Immature natural killer cell (primary cell): ENCODE data around the gene CCNK. TPM values are rescaled to one million over a fixed set of nuclear protein-coding genes. Genes with fewer than 3 reads are reported as not detected.

ENCODE experiments used
- DNase-seq, 3 donors: peaks; one replicate each; pipeline ENCODE4 v3.0.0; 2022; ENCODE audit warnings: mixed read lengths in 1 of 3
- H3K27ac Mint-ChIP-seq, 6 donors: one replicate each; pipeline ENCODE4 v1.8.0; 2020; ENCODE audit warnings: mixed read lengths in 6 of 6, mild to moderate bottlenecking in 5 of 6, inconsistent platforms in 4 of 6, moderate library complexity in 3 of 6
- H3K27me3 Mint-ChIP-seq, 3 donors: one replicate each; pipeline ENCODE4 v1.8.0; 2020 to 2021; ENCODE audit warnings: low read depth in 3 of 3, mild to moderate bottlenecking in 3 of 3, mixed read lengths in 3 of 3, moderate library complexity in 3 of 3, inconsistent platforms in 1 of 3
- H3K36me3 Mint-ChIP-seq, 3 donors: one replicate each; pipeline ENCODE4 v1.8.0; 2020; ENCODE audit warnings: mixed read lengths in 3 of 3, inconsistent platforms in 2 of 3, mild to moderate bottlenecking in 2 of 3
- H3K4me1 Mint-ChIP-seq, 2 donors: one replicate each; pipeline ENCODE4 v1.8.0; 2020; ENCODE audit warnings: inconsistent platforms in 2 of 2, mild to moderate bottlenecking in 2 of 2, mixed read lengths in 2 of 2, moderate library complexity in 1 of 2
- H3K4me3 Mint-ChIP-seq, 5 donors: one replicate each; pipeline ENCODE4 v1.8.0; 2020; ENCODE audit warnings: mild to moderate bottlenecking in 5 of 5, mixed read lengths in 5 of 5, inconsistent platforms in 3 of 5, moderate library complexity in 3 of 5
- H3K9me3 Mint-ChIP-seq, 6 donors: one replicate each; pipeline ENCODE4 v1.8.0; 2020; ENCODE audit warnings: mild to moderate bottlenecking in 6 of 6, mixed read lengths in 6 of 6, inconsistent platforms in 4 of 6, moderate library complexity in 3 of 6
- polyA plus RNA-seq, 3 donors: library from polyadenylated mRNA; unstranded; fragments of 300-500 nt; fragmentation: Illumina TruSeq; gene quantifications; one replicate each; pipeline ENCODE4 v1.2.3, GENCODE V29; 2021

Gene CCNK
- polyA plus RNA-seq, 3 donors from 2014 or later: 5.8 to 32.9 (median 13.2) TPM

DNA sequence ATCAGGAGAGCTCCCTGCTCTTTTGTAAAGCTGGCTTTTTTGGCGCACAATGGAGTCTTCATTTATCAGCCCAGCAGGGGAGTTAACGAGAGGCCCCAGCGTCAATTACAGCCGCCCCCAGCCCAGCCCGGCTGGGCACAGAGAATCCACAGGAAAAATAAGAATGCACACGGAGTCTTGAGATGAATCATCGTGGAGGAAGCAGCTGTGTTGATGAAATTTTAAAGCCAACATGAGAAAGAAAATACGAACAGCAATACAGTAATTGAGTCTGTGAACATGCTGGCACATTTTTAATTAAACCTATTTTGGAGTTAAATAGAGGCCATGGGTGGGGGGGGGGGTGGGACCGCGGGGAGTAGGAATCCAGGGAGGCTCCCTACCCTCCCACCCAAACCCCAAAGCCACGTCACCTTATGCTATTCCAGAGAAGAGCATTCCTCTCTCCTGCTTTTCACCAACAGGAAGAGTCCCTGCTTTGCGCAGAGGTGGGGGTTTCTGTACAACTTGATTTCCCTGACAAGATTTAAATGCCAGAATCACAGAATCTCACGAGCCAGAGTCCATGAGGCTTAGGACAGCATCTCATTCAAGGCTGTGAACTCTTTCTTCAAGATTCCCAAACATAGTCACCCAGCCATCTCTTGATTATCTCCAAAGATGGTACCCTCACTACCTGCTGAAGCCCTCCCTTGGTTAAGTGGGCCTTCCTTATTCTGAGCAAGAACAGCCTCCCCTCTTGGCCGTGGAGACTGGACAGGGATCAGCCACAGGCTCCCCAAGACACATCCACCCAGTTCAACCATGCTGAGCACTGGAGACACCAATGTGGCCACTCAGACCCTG lies 50.3 kb downstream of the CCNK start:
- Mint-ChIP-seq H3K4me1 (no peaks in the 10 kb centered on the region), H3K27ac (no peak overlapping the region), H3K27me3 (no peaks in the 10 kb centered on the region), H3K36me3 (no peaks in the 10 kb centered on the region), H3K4me3 (no peak overlapping the region), H3K9me3 (no peaks in the 10 kb centered on the region)
- DNase-seq: no peak

DNA sequence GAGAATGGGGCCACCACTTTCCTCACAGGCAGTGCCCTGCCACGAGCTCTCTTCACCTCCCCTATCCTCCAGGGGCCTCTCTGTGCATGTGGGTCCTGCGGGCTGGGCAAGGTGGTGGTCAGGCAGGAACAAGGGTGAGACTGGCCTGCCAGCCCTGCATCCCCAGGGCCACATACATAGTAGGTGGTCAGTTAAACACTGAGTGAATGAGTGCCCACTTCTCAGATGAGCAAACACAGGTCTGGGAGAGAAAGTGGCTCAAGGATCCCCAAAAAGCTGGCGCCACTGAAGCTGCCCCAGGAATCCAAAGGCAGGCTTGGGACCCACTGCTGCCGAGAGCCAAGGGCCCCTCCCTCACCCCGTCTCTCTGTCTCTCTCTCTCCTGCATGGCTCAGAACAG lies 51.1 kb downstream of the CCNK start:
- DNase-seq: no peak
- no peaks in the 10 kb centered on the region for H3K27me3 Mint-ChIP-seq
- H3K36me3 Mint-ChIP-seq: no peaks in the 10 kb centered on the region
- H3K9me3 Mint-ChIP-seq: no peaks in the 10 kb centered on the region
- H3K27ac Mint-ChIP-seq: no peak overlapping the region
- no peak overlapping the region for H3K4me3 Mint-ChIP-seq
- no peaks in the 10 kb centered on the region for H3K4me1 Mint-ChIP-seq

DNA sequence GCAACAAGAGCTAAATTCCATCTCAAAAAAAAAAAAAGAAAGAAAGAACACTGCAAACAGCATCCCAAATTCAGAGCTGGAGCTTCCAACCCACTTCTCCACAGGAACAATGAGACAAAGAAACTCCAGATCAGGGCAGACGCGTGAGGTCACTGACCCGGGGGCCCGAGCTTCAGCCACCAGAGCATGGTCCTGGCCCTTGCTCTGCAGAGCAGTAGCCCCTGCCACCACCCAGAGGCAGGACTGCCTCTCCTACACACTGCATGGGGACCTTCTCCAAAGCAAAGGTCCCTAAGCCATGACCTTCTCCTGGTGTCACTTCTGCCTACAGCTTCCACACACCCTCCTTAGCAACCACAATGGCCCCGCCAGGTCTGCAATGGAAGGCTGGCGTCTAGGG lies 53.1 kb downstream of the CCNK start:
- Mint-ChIP-seq H3K4me1 (no peaks in the 10 kb centered on the region), H3K4me3 (no peak overlapping the region), H3K27me3 (peaks cover 0 to 2% (median 0%) of the 10 kb centered on the region in 3 donors), H3K9me3 (no peaks in the 10 kb centered on the region), H3K27ac (no peak overlapping the region), H3K36me3 (no peaks in the 10 kb centered on the region)
- no peak for DNase-seq

DNA sequence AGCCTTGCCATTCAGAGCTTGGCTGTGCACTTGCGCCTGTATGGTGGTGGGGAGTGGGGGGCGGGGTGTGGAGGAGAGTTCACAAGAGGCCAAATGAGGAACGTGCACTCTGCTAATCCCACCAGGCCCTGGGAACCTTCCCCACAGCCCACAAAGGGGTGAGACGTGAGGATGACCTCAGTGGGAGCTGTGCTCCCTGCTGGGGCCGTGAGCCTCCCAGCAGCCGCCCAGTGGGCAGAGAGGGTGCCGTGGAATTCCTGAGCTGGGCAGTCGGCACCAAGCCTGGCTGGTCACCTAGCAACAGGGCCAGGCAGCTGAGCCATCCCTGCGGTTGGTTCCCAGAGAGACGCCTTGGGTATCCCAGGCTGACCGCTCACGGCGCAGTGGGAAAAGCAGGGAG lies 53.7 kb downstream of the CCNK start:
- no peak for DNase-seq
- Mint-ChIP-seq H3K9me3 (no peaks in the 10 kb centered on the region), H3K4me3 (no peak overlapping the region), H3K4me1 (no peaks in the 10 kb centered on the region), H3K27ac (no peak overlapping the region), H3K36me3 (no peaks in the 10 kb centered on the region), H3K27me3 (peaks cover 0 to 2% (median under 1%) of the 10 kb centered on the region in 3 donors)

DNA sequence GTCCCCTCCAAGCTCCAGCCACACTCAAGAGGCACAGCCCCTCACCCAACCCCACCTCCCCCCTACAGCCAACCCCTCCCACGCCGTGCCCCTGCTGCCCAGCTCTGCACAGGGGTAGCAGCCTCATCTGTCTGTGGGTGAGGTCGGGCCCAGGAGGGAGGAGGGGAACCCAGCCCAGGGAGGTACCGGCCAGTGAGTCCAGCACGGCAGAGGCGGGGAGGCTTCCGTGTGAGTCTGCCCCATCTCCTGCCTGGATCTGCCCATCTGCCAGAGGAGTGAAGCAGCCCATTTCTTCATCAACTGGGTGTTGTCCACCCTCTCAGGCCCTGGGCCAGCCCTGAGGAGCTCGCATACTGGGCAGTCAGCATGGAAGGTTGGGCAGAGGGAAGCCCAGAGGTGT lies 54.2 kb downstream of the CCNK start:
- H3K4me1 Mint-ChIP-seq: no peaks in the 10 kb centered on the region
- no peak overlapping the region for H3K27ac Mint-ChIP-seq
- DNase-seq: no peak
- H3K9me3 Mint-ChIP-seq: no peaks in the 10 kb centered on the region
- no peak overlapping the region for H3K4me3 Mint-ChIP-seq
- H3K36me3 Mint-ChIP-seq: no peaks in the 10 kb centered on the region
- peaks cover 0 to 3% (median 2%) of the 10 kb centered on the region in 3 donors for H3K27me3 Mint-ChIP-seq

- no peak overlapping the region for H3K27ac Mint-ChIP-seq
- no peaks in the 10 kb centered on the region for H3K36me3 Mint-ChIP-seq
- DNase-seq: no peak
- H3K27me3 Mint-ChIP-seq: peaks cover 0 to 6% (median 2%) of the 10 kb centered on the region in 3 donors
- H3K4me3 Mint-ChIP-seq: no peak overlapping the region
- no peaks in the 10 kb centered on the region for H3K9me3 Mint-ChIP-seq
- no peaks in the 10 kb centered on the region for H3K4me1 Mint-ChIP-seq
Observed at GRCh38 chr14:99535908-99536778, 54.9 kb downstream of the CCNK start.

- no peaks in the 10 kb centered on the region for H3K36me3 Mint-ChIP-seq
- peaks cover 0 to 6% (median 2%) of the 10 kb centered on the region in 3 donors for H3K27me3 Mint-ChIP-seq
- H3K4me1 Mint-ChIP-seq: no peaks in the 10 kb centered on the region
- no peak overlapping the region for H3K27ac Mint-ChIP-seq
- no peak overlapping the region for H3K4me3 Mint-ChIP-seq
- no peaks in the 10 kb centered on the region for H3K9me3 Mint-ChIP-seq
- no peak for DNase-seq
Observed at GRCh38 chr14:99537399-99537798, 56.2 kb downstream of the CCNK start.

- Mint-ChIP-seq H3K4me3 (no peak overlapping the region), H3K9me3 (no peaks in the 10 kb centered on the region), H3K27ac (no peak overlapping the region), H3K27me3 (peaks cover 0 to 6% (median 2%) of the 10 kb centered on the region in 3 donors), H3K36me3 (no peaks in the 10 kb centered on the region), H3K4me1 (no peaks in the 10 kb centered on the region)
- no peak for DNase-seq
Observed at GRCh38 chr14:99538275-99538674, 57.1 kb downstream of the CCNK start.

DNA sequence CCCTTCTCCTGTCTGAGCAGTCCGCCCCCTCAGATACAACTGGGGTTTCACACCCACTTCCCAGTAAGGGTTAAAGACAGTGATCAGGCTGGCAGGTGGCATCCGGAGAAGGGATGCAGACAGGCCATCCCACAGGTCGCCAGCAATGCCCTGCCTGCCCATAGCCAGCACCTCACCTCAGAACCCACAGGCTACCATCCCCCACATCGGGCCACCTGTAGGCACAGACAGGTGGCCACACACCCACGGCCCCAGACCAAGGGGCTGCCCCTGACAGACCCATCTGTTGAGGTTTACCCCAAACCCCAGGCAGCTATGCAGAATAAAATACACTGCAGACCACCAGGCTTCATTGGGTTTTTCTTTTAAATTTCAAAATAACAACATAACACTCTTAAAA lies 57.5 kb downstream of the CCNK start:
- H3K4me1 Mint-ChIP-seq: no peaks in the 10 kb centered on the region
- no peak for DNase-seq
- no peak overlapping the region for H3K27ac Mint-ChIP-seq
- no peaks in the 10 kb centered on the region for H3K9me3 Mint-ChIP-seq
- H3K36me3 Mint-ChIP-seq: no peaks in the 10 kb centered on the region
- no peak overlapping the region for H3K4me3 Mint-ChIP-seq
- H3K27me3 Mint-ChIP-seq: peaks cover 0 to 6% (median 4%) of the 10 kb centered on the region in 3 donors

- H3K9me3 Mint-ChIP-seq: no peaks in the 10 kb centered on the region
- no peak overlapping the region for H3K27ac Mint-ChIP-seq
- no peaks in the 10 kb centered on the region for H3K4me1 Mint-ChIP-seq
- no peak for DNase-seq
- H3K27me3 Mint-ChIP-seq: peaks cover 0 to 6% (median 6%) of the 10 kb centered on the region in 3 donors
- no peak overlapping the region for H3K4me3 Mint-ChIP-seq
- no peaks in the 10 kb centered on the region for H3K36me3 Mint-ChIP-seq
Observed at GRCh38 chr14:99539491-99539890, 58.3 kb downstream of the CCNK start.

DNA sequence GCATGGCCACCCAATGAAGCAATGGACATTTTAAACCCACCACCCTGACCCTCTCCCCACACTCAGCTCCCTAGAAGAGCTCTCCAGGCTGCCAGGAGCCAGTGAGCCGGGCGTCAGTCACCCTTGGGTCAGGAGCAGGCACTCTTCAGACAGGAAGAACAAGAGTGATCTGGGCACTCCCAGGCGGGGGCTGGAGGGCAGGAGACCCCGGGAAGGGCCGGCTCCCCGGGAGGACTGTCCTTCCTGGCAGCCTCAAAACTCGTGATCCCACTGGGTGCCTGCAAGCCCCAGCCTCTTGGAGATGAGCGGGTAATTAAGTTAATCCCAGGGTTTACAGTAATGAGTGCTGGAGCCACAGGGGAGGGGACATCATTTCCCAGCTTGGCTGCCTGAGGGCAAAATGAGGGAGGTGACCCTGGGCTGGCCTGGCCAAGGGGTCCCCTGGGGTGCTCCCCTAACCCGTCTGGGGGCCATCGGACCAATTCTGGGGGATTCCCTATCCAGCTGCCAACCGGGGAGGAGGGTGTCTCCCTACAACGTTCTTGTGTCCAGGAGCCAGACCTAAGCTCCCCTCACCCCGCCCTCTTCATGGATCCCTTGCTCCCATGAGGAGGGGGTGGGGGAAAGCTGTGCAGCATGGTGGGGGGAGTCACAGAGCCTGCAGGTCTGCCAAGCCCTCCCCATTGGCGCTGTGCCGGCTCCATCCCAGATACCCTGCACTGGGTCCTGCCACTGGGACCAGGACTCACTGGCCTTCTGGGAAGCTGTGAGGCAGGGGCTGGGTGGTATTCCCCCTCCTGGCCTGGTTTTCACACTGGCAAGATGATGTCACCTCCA lies 59.2 kb downstream of the CCNK start:
- Mint-ChIP-seq H3K27ac (no peak overlapping the region), H3K27me3 (peaks cover 0 to 6% (median 6%) of the 10 kb centered on the region in 3 donors), H3K4me1 (no peaks in the 10 kb centered on the region), H3K4me3 (no peak overlapping the region), H3K36me3 (no peaks in the 10 kb centered on the region), H3K9me3 (no peaks in the 10 kb centered on the region)
- no peak for DNase-seq

GRCh38 chr14:99541211-99541610 lies 60.0 kb downstream of the CCNK start:
- H3K27ac Mint-ChIP-seq: no peak overlapping the region
- DNase-seq: no peak
- peaks cover 0 to 6% (median 6%) of the 10 kb centered on the region in 3 donors for H3K27me3 Mint-ChIP-seq
- no peaks in the 10 kb centered on the region for H3K9me3 Mint-ChIP-seq
- no peaks in the 10 kb centered on the region for H3K4me1 Mint-ChIP-seq
- H3K36me3 Mint-ChIP-seq: no peaks in the 10 kb centered on the region
- no peak overlapping the region for H3K4me3 Mint-ChIP-seq

DNA sequence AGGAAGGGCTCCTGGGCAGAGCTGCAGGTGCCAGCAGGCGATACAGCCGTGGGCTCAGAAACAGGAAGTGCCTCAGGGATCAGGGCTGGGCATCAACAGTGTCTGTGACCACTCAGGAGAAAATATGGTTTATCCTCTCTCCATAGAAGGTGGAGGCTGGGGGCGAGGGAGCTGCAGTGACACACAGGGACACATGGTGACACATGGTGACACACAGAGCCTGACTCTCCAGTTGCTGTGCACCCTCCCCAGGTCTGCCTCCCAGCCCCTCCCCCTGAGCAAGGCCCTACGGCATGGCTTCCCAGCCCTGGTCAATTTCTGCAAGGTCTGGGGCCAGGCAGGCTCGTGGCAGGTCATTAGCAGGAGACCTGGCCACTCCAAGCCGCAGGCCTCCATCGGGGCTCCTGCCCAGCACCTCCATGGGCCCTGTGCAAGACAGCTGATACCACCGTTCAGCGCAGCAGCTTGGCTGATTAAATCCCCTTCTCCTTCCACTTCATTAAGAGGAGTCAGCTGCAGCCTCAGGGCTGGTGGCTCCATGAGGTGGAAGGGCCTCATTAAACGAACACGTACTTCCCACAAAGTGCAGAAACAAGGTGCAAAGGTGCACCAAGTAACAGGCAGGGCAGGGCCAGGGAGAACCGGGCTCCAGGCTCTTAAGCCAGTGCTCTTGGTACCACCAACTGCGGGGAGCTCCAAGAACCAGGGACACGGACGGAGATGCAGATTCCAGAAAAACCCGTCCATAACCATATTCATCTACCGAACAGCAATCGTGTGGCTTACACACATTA lies 60.7 kb downstream of the CCNK start:
- Mint-ChIP-seq H3K9me3 (no peaks in the 10 kb centered on the region), H3K4me1 (no peaks in the 10 kb centered on the region), H3K27ac (no peak overlapping the region), H3K36me3 (no peaks in the 10 kb centered on the region), H3K4me3 (no peak overlapping the region), H3K27me3 (peaks cover 0 to 6% (median 6%) of the 10 kb centered on the region in 3 donors)
- DNase-seq: no peak
